HL-60 (cell line): ENCODE measurements around the gene MKLN1.

Experiments used
- CTCF ChIP-seq: IDR thresholded peaks from one replicate; pipeline ENCODE4 v1.5.1; 2011; ENCODE audit warnings: low read length, control low read depth, inconsistent platforms; ENCODE audit not compliant: insufficient read depth
- GABPA ChIP-seq: IDR thresholded peaks from 2 replicates; pipeline ENCODE4 v1.6.1; 2012; ENCODE audit warnings: low read depth
- POLR2AphosphoS5 ChIP-seq: IDR thresholded peaks from 2 replicates; pipeline ENCODE4 v1.6.1; 2012; ENCODE audit warnings: low read depth
- REST ChIP-seq: IDR thresholded peaks from 2 replicates; pipeline ENCODE4 v1.6.1; 2012; ENCODE audit warnings: low read depth; ENCODE audit not compliant: insufficient replicate concordance
- SPI1 ChIP-seq: IDR thresholded peaks from 2 replicates; pipeline ENCODE4 v1.6.1; 2012; ENCODE audit warnings: low read depth, mild to moderate bottlenecking, borderline replicate concordance

GRCh38 chr7:131341690-131342089, 14.0 kb downstream of the MKLN1 start:
- TF ChIP-seq CTCF, result no peak
- no peak for TF ChIP-seq GABPA
- TF ChIP-seq REST, result no peak
- TF ChIP-seq POLR2AphosphoS5, result no peak
- no peak for TF ChIP-seq SPI1
